ENCODE measurements around the gene VASH2. TPM values are rescaled to one million over a fixed set of nuclear protein-coding genes. Genes with fewer than 3 reads are reported as not detected.

The VASH2 gene
- total and polyA plus RNA-seq, 2 donors (not counting 1 experiment from before 2014, with no cell fraction given): 0.06 TPM; not detected in 1

GRCh38 chr1:212917858-212918257 is 32.5 kb upstream of the VASH2 start:
- no peaks in the 10 kb centered on the region for H3K36me3 ChIP-seq (replicated peaks in 1 of 2; ENCODE audit: control extremely low read depth in 1 of 2, control insufficient read depth in 1 of 2, extremely low read depth in 1 of 2, insufficient read depth in 2 of 2, low read length in 1 of 2)
- no peaks in the 10 kb centered on the region for H3K9me3 ChIP-seq (ENCODE audit: control extremely low read depth in 1 of 3, control insufficient read depth in 2 of 3, insufficient read depth in 1 of 3, low read length in 2 of 3)
- POLR2A ChIA-PET: no interaction called here
- intact Hi-C loops (cut with micrococcal nuclease): no loop called here
- Mint-ChIP-seq H3K4me1 (peaks cover 6% of the 10 kb centered on the region), H3K4me3 (no peak overlapping the region), H3K27ac (no peak overlapping the region), H3K9me3 (ENCODE audit: insufficient read depth) (no peaks in the 10 kb centered on the region), H3K27me3 (peaks cover 14% of the 10 kb centered on the region)
- H3K27me3 ChIP-seq (replicated peaks in 1 of 4; ENCODE audit: control extremely low read depth in 1 of 4, control insufficient read depth in 3 of 4, insufficient read depth in 4 of 4, low read length in 3 of 4): peaks cover 0 to 5% (median 1%) of the 10 kb centered on the region in 4 experiments
- TF ChIP-seq CTCF (IDR thresholded peaks at IDR 0.05): no peak
- no peak for TF ChIP-seq EZH2 (IDR thresholded peaks at IDR 0.05; ENCODE audit: borderline replicate concordance, insufficient read depth, low read depth, low read length, poor library complexity, severe bottlenecking)
- ATAC-seq (ENCODE audit: low read depth) (no peak), DNase-seq (no peak)
- H3K4me3 ChIP-seq (ENCODE audit: control extremely low read depth in 1 of 5, extremely low read depth in 1 of 5, insufficient read depth in 1 of 5, low read depth in 2 of 5, low read length in 4 of 5): no peak overlapping the region
- 100% methylated on average over 2 of the region's 5 CpGs for WGBS (ENCODE audit: insufficient coverage)
- no peaks in the 10 kb centered on the region for H3K79me2 ChIP-seq (ENCODE audit: control insufficient read depth, insufficient read depth, low read length)
- H3K4me1 ChIP-seq (ENCODE audit: control insufficient read depth in 2 of 2, insufficient read depth in 2 of 2, low read length in 2 of 2): peaks cover 0 to 4% of the 10 kb centered on the region in 2 donors
- CTCF ChIA-PET: no interaction called here
- H3K4me2 ChIP-seq (replicated peaks; ENCODE audit: low read depth, low read length, poor library complexity, severe bottlenecking): no peak overlapping the region
- H3K27ac ChIP-seq (ENCODE audit: low read length in 2 of 2): no peak overlapping the region
- no peaks in the 10 kb centered on the region for H4K20me1 ChIP-seq (ENCODE audit: control insufficient read depth, insufficient read depth, low read length, poor library complexity, severe bottlenecking)
- no peak overlapping the region for H2AFZ ChIP-seq (ENCODE audit: insufficient read depth, low read depth, low read length, poor library complexity, severe bottlenecking)
- H3K9ac ChIP-seq (ENCODE audit: low read length): no peak overlapping the region

- Mint-ChIP-seq H3K27me3 (peaks cover 17% of the 10 kb centered on the region), H3K4me1 (peaks cover 6% of the 10 kb centered on the region), H3K4me3 (no peak overlapping the region), H3K27ac (no peak overlapping the region), H3K9me3 (ENCODE audit: insufficient read depth) (no peaks in the 10 kb centered on the region)
- Histone ChIP-seq H3K79me2 (ENCODE audit: control insufficient read depth, insufficient read depth, low read length) (no peaks in the 10 kb centered on the region), H3K9ac (ENCODE audit: low read length) (no peak overlapping the region), H3K4me2 (replicated peaks; ENCODE audit: low read depth, low read length, poor library complexity, severe bottlenecking) (no peak overlapping the region), H3K9me3 (ENCODE audit: control extremely low read depth in 1 of 3, control insufficient read depth in 2 of 3, insufficient read depth in 1 of 3, low read length in 2 of 3) (no peaks in the 10 kb centered on the region), H3K27ac (ENCODE audit: low read length in 2 of 2) (no peak overlapping the region), H3K4me1 (ENCODE audit: control insufficient read depth in 2 of 2, insufficient read depth in 2 of 2, low read length in 2 of 2) (peaks cover 0 to 4% of the 10 kb centered on the region in 2 donors), H4K20me1 (ENCODE audit: control insufficient read depth, insufficient read depth, low read length, poor library complexity, severe bottlenecking) (no peaks in the 10 kb centered on the region), H3K4me3 (ENCODE audit: control extremely low read depth in 1 of 5, extremely low read depth in 1 of 5, insufficient read depth in 1 of 5, low read depth in 2 of 5, low read length in 4 of 5) (no peak overlapping the region), H3K27me3 (replicated peaks in 1 of 4; ENCODE audit: control extremely low read depth in 1 of 4, control insufficient read depth in 3 of 4, insufficient read depth in 4 of 4, low read length in 3 of 4) (peaks cover 0 to 5% (median 1%) of the 10 kb centered on the region in 4 experiments), H3K36me3 (replicated peaks in 1 of 2; ENCODE audit: control extremely low read depth in 1 of 2, control insufficient read depth in 1 of 2, extremely low read depth in 1 of 2, insufficient read depth in 2 of 2, low read length in 1 of 2) (no peaks in the 10 kb centered on the region), H2AFZ (ENCODE audit: insufficient read depth, low read depth, low read length, poor library complexity, severe bottlenecking) (no peak overlapping the region)
- TF ChIP-seq CTCF (IDR thresholded peaks at IDR 0.05): no peak
- TF ChIP-seq EZH2 (IDR thresholded peaks at IDR 0.05; ENCODE audit: borderline replicate concordance, insufficient read depth, low read depth, low read length, poor library complexity, severe bottlenecking): no peak
- no CpG with 5 or more reads among the region's 2 CpGs for WGBS (ENCODE audit: insufficient coverage)
- DNase-seq: no peak
- CTCF ChIA-PET: no interaction called here
- POLR2A ChIA-PET: no interaction called here
- intact Hi-C loops (cut with micrococcal nuclease): no loop called here
- no peak for ATAC-seq (ENCODE audit: low read depth)
Measured at GRCh38 chr1:212918824-212919223, 31.5 kb upstream of the VASH2 start.

Data from B cell (primary cell).